Islet of Langerhans (tissue), 1 donor: ENCODE measurements around the gene PPID.
"Not testable (repeated sequence)": the region's sequence is repeated elsewhere in the genome, so short reads cannot be mapped to it uniquely, and the experiment has no call there.

Experiments used
- FAIRE-seq: peaks from one replicate; lab custom pipeline; 2011; peaks lifted over from hg19 to GRCh38; lab: Jason Lieb, UNC

The PPID gene

DNA sequence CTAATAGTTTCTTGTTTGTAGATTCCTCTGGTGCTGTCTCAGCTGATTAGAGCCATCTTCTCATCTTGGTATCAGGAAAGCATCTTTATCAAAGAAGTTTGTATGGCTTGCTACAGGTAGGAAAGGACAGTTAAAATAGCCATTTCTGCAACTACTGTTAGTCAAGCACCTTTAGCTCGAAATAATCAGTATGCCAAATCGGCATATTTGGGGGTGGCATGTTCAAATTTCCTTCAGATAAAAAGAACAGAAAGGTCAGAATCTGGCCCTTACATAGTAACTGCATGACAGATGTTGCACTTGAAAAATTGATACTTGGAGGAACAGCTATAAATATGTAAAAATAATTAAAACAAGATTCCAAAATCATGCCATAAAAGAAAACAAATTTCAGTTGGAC lies 56.3 kb downstream of the PPID start:
- FAIRE-seq: no peak

DNA sequence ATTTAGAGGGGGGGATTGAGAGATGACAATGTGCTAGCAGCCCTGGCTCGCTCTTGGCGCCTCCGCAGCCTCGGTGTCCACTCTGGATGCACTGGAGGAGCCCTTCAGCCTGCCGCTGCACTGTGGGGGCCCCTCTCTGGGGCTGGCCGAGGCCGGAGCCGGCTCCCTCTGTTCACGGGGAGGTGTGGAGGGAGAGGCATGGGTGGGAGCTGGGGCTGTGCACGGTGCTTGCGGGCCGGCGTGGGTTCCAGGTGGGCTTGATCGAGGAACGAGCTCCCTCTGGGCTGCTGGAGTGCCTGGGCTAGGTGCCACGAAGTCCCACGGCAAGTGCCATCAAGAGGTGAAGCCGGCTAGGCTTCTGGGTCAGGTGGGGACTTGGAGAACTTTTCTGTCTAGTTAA lies 58.4 kb downstream of the PPID start:
- FAIRE-seq: no peak

DNA sequence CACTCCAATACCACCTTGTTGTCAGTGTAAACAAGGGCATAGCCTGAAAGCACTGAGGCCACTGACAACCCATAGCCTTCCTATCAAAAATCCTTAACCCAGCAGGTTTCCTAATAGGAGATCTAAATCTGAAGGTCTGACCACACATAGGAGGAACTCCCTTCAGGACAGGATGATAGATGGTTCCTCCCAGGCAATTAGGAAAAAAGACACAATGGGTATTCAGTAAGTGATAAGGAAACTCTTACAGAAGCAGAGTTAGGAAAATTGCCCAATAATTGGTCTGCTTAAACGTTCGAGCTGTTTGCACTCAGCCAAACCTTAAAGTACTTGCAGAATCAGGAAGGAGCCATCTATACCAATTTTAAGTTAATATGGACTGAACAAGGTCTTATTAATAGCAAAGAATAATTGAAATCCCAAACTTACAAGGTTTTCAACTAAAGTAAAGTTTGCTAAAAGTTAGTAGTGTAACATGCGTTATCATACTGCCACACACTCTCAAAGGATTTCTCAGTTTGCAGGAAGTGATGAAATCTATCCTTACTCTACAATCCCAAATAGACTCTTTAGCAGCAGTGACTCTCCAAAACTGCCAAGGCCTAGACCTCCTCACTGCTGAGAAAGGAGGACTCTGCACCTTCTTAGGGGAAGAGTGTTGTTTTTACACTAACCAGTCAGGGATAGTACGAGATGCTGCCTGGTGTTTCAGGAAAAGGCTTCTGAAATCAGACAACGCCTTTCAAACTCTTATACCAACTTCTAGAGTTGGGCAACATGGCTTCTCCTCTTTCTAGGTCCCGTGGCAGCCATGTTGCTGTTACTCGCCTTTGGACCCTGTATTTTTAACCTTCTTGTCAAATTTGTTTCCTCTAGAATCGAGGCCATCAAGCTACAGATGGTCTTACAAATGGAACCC lies 59.2 kb downstream of the PPID start:
- FAIRE-seq: not testable (repeated sequence)

DNA sequence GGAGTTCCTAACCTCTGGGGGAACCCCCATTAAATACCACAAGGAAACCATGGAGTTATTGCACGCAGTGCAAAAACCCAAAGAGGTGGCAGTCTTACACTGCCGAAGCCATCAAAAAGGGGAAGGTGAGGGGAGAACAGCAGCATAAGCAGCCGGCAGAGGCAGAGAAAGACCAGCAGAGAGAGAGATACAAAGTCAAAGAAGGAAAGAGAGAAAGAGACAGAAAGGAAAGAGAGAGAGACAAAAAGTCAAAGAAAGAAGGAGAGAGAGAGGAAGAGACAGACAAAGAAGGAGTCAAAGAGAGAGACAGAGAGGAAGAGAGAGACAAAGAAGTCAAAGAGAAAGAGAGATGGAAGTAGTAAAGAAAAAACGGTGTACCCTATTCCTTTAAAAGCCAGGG lies 59.9 kb downstream of the PPID start:
- FAIRE-seq: not testable (repeated sequence)
